ENCODE data around the gene LAMC1. TPM values are rescaled to one million over a fixed set of nuclear protein-coding genes. Genes with fewer than 3 reads are reported as not detected.

LAMC1 gene
- total and polyA plus RNA-seq, 2 of the 4 experiments (the other 2 are of a cell fraction) = 249 to 394 TPM

- no peak overlapping the region for H3K4me3 ChIP-seq (ENCODE audit: insufficient read depth, low read depth, low read length)
- ATAC-seq (ENCODE audit: low read depth) (no peak), DNase-seq (peak; percentile 20)
- intact Hi-C loops (cut with micrococcal nuclease) (no loop called here), dilution Hi-C loops (cut with HindIII; ENCODE audit: low sequenced_read_pairs, unreplicated experiment) (no loop called here), in situ Hi-C loops (cut with MboI; ENCODE audit: low sequenced_read_pairs) (no loop called here)
- H3K9me3 ChIP-seq (ENCODE audit: control insufficient read depth, insufficient read depth, low read length) = no peaks in the 10 kb centered on the region
- no peak overlapping the region for H4K5ac ChIP-seq (ENCODE audit: low read depth, low read length)
- H3K9ac ChIP-seq (ENCODE audit: low read depth, low read length) = no peak overlapping the region
- no peak overlapping the region for H3K4ac ChIP-seq (ENCODE audit: low read depth, low read length)
- no peak overlapping the region; the same call in 1 of the 2 replicates for H3K14ac ChIP-seq (replicated peaks; ENCODE audit: low read depth, low read length)
- no peak overlapping the region; the same call in 1 of the 2 replicates for H2BK120ac ChIP-seq (ENCODE audit: low read depth, low read length)
- peaks cover 47% of the 10 kb centered on the region for H3K36me3 ChIP-seq (ENCODE audit: control insufficient read depth, insufficient read depth, low read length)
- peak overlapping the region in 1 of 2 experiments; percentile 39; a peak in 1 of 4 replicates for H4K8ac ChIP-seq (ENCODE audit: low read depth in 2 of 2, low read length in 2 of 2)
- peak overlapping the region; percentile 28; the same call in 1 of the 2 replicates for H3K18ac ChIP-seq (ENCODE audit: low read depth, low read length)
- H3K27ac ChIP-seq (ENCODE audit: insufficient read depth, low read length) = no peak overlapping the region
- TF ChIP-seq CEBPB (IDR thresholded peaks at IDR 0.05; ENCODE audit: low read depth, low read length) (peak; percentile 34; the same call in 1 of the 2 replicates), NFE2L2 (IDR thresholded peaks at IDR 0.05; ENCODE audit: low read depth, low read length) (no peak)
- CTCF ChIA-PET = interaction anchor here (0.8 kb wide), 1 partner anchor 11 kb away, joined by 4 read pairs; no protein-coding TSS in a partner anchor
- no peak overlapping the region for H3K4me2 ChIP-seq (ENCODE audit: low read depth, low read length)
- H2AK9ac ChIP-seq (replicated peaks; ENCODE audit: low read depth, low read length, poor library complexity) = no peak overlapping the region
- no peak overlapping the region for H2AFZ ChIP-seq (replicated peaks; ENCODE audit: low read length, poor library complexity)
- H2BK5ac ChIP-seq (ENCODE audit: low read depth, low read length, poor library complexity, severe bottlenecking) = peak overlapping the region; percentile 65
- H2BK15ac ChIP-seq (ENCODE audit: low read depth, low read length) = no peak overlapping the region
- H3K79me1 ChIP-seq (ENCODE audit: low read depth in 1 of 2, low read length in 2 of 2) = peaks cover 12 to 49% of the 10 kb centered on the region in 2 experiments; a peak in 3 of 4 replicates
- no peaks in the 10 kb centered on the region for H3K27me3 ChIP-seq (ENCODE audit: control insufficient read depth, insufficient read depth, low read length)
- POLR2A ChIA-PET (ENCODE audit: unreplicated experiment) = no interaction called here
- peaks cover 6% of the 10 kb centered on the region for H3K9me1 ChIP-seq (ENCODE audit: insufficient read depth, low read length)
- H2BK20ac ChIP-seq (ENCODE audit: low read depth, low read length) = no peak overlapping the region
- H4K20me1 ChIP-seq (ENCODE audit: insufficient read depth, low read length) = no peaks in the 10 kb centered on the region
- no CpG with 5 or more reads among the region's 3 CpGs for WGBS, 2 experiments (ENCODE audit: extremely low coverage in 2 of 2, insufficient read length in 1 of 2)
- no peak overlapping the region for H3K56ac ChIP-seq (ENCODE audit: extremely low read depth, insufficient read depth, low read length)
- peaks cover 8% of the 10 kb centered on the region for H3K4me1 ChIP-seq (ENCODE audit: control insufficient read depth, insufficient read depth, low read length)
- H3K23ac ChIP-seq (ENCODE audit: low read depth, low read length) = no peak overlapping the region
- H2AK5ac ChIP-seq (ENCODE audit: low read depth, low read length) = no peak overlapping the region
- no TSS peak for BruUV-seq (replicated peaks)
- H4K91ac ChIP-seq (ENCODE audit: insufficient read depth, low read depth, low read length) = no peak overlapping the region
Observed at GRCh38 chr1:183137782-183138181, 114.6 kb downstream of the LAMC1 start.

Measured in IMR-90 (cell line).